Measurements from ENCODE around the gene ARSB.
A peak's percentile ranks its signal among the peaks of the same experiment; 100 is the strongest.
"Not testable (repeated sequence)": the region's sequence is repeated elsewhere in the genome, so short reads cannot be mapped to it uniquely, and the experiment has no call there.

ARSB gene

DNA sequence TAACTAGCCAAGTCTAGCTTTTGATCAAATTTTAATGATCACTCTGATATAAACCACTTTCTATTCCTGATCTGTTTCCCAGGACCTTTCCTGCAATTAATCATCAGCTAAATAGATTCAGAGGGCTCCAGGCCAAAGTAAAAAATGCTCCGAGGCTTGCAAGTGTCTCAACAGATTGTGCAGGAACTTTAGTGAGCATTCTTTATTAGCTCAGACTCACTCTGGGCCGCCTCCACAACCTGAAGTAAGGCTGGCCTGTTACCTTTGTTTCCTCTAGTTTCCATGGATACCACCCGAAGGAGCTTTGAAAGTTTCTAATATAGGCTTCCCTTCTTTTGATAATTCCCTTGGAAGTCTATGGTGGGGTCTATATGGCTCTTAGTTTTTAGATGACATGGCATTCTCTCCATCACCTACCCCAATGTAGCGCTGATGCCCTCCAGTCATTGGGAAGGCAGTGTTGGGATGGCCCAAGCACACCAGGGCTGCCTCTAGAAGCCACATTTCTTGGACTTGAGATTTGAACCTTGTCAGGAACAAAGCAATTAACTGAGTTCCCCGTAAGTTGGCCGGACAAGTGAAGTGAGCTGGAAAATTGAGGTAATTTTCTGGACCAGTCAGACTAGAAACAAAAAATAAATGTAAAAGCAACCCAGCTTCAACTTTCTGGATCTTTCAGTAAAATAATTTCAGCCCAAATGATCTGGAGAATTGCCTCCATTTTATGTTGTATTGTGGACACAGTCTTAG lies 238.9 kb downstream of the ARSB start:
- no peak overlapping the region for H3K4me3 ChIP-seq (ENCODE audit: low read depth, low read length)
- DNase-seq (ENCODE audit: low read depth), result peak; percentile 15

DNA sequence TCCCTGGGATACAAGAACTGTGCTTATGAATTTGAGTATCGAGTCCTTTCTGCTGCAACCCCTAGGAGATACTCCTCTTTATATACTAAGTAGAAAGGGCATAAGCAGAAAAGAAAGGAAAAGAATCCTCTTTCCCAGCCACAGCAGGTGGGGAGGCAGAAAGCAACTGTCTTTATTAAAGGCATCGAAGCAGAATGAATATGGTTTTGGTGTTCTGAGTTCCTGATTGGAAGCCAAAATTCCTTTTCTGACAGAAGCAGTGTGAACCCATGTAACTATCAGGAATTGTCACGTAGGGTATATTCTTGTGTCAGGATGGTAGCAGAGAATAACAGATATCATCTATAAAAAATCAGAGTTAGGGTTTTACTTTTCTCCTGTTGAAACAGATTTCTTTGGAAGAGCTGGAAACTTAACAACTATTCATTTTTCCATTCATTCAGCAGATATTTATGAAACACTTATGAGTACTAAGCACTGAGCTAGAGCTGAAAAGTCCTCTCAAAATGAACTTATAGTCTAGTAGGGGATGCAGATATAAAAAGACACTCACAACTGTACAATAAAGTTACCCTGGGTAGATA lies 240.1 kb downstream of the ARSB start:
- no peak for DNase-seq (ENCODE audit: low read depth)
- no peak overlapping the region for H3K4me3 ChIP-seq (ENCODE audit: low read depth, low read length)

DNA sequence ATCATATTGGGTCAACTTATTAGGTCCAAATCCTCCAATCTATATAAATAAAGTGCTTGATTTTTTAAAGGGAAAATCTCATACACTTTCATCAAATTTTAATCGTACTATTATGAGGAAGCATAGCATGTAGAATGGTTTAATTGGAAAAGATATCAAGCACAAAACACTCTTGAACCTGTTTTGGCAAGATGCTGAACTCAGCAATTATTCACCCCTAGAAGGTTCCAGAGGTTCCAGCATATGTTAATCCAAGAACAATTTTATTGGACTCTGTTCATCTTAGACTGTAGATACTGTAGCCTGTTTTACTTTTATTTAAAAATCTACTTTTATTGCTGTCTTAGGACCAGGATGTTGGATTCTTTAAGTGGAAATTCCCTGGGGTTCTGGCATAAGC lies 244.1 kb downstream of the ARSB start:
- no peak overlapping the region for H3K4me3 ChIP-seq (ENCODE audit: low read depth, low read length)
- no peak for DNase-seq (ENCODE audit: low read depth)

DNA sequence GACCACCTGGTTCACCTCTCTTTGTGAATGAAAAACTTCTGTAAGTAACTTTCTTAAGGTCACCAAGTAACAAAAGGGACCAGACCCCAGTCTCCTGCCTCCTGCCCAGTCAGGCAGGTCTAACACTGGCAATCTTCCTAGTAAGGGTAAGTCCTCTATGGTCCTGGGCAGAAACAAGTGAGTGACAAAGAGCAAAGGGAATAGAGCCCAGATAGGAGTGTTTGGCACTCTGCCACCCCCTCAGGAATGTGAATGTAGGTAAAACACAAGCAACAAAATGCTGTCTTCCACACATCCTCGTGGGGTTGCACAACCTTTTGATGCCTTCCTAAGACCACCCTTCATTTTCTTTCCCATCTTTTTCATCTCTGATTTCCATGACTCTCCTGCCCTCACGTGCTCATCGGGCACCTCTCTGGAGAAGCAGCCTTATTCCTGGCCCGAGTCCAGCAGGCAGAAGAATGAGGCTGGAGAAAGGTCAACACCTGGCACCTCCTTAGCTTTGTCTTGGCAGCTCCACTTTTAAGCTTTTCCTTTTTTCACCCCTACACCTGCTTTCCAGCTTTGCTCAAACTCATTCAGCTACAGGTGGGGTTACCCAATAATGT lies 246.3 kb downstream of the ARSB start:
- H3K4me3 ChIP-seq (ENCODE audit: low read depth, low read length), result no peak overlapping the region
- DNase-seq (ENCODE audit: low read depth), result no peak

DNA sequence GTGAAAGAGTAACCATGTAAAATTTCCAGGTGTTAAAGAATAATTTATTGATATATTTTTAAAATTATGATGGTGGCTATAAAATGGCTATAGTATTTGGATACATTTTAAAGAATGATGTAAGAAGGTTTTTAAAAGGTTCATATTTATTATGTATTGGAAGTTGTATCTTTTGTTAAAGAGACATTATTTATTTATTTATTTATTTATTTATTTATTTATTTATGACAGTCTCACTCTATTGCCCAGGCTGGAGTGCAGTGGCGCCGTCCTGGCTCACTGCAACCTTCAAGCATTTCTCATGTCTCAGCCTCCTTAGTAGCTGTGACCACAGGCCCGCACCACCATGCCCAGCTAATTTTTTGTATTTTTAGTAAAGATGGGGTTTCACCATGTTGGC lies 247.0 kb downstream of the ARSB start:
- DNase-seq (ENCODE audit: low read depth), result no peak
- no peak overlapping the region for H3K4me3 ChIP-seq (ENCODE audit: low read depth, low read length)

DNA sequence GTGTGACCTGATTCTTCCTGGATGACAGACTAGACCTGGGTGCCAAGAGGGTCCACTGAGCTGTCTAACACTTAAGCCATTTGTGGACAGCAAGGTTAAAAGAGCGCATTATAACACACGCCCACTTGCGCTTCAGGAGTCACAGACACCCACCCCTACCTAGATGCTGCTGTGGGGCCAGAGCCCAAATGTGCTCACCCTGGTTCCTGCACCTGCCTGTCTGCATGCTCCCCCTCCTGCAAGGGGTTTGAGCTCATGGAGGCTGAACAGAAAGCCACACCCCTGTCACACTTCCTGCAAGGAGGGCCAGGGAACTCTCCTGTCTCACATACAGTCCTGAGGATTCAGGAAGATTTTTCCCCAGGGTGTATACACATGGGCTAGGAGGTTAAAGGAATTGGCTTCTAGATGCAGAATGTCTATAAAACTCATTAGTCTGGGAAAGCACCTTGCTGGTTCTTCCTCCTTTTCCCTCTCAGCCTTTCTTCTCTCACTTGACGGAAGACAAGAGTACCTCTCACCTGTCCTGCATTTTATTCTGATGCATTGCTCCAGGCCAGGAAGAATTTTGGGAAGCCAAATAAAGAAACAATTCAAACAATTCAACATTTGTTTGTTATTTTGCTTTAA lies 249.2 kb downstream of the ARSB start:
- no peak for DNase-seq (ENCODE audit: low read depth)
- no peak overlapping the region for H3K4me3 ChIP-seq (ENCODE audit: low read depth, low read length)

DNA sequence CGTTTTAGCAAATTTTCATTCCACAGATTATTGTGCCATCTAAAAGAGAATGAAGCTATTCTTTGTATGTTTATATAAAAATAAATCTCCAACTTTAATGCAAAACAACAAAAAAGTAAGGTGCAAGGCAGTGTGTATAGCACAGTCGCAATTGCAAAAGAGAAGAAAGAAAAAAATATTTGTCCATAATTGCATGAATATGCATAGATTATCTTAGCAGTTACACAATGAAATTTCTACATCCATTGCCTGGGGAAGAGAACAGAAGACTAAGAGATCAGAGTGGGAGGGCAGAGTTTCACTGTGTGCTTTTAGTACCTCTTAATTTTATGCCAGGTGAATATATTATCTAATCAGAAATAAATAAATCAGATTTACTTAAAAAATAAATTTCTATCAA lies 250.2 kb downstream of the ARSB start:
- no peak for DNase-seq (ENCODE audit: low read depth)
- H3K4me3 ChIP-seq (ENCODE audit: low read depth, low read length), result no peak overlapping the region

DNA sequence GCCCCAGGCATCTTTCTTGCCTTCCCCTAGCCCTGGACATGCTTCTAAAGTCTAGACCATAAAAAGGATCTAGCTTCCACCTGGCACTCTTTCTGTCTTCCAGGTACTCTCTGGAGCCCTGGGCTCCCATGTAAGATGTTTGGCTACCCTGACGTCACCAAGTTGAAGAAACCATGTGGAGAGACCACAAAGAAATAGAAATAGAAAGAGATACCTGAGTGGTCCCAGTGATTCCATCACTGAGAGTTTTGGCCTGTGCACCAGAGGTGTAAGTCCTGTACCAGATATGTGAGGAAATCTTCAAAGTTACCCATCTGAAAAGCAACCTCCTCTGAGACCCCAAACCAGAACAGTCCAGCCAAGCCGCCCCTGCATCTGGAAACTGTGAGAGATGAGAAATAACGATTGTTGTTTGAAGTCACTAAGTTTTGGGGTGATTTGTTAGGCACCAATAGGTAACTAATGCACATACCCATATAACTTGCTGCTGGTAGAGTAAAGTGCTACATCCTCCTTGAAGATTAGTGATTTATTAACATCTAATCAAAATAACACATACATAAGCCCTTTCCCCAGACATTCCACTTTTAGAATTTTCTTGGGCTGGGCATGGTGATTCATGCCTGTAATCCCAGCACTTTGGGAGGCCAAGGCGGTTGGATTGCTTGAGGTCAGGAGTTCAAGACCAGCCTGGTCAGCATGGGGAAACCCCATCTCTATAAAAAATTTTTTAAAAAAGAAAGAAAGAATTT lies 250.8 kb downstream of the ARSB start:
- DNase-seq (ENCODE audit: low read depth), result no peak
- no peak overlapping the region for H3K4me3 ChIP-seq (ENCODE audit: low read depth, low read length)

DNA sequence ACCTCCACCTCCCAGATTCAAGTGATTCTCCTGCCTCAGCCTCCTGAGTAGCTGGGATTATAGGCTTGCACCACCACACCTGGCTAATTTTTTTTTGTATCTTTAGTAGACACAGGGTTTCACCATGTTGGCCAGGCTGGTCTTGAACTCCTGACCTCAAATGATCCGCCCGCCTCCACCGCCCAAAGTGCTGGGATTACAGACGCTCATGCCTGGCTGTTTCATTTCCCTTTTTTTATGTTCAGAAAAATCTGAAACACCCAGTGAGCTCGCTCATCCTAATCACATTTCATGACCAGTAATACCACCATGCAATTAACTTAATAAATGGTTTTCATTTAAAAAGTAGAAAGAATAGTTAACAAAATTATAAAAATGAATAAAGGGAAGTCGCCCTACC lies 252.4 kb downstream of the ARSB start:
- not testable (repeated sequence) for DNase-seq (ENCODE audit: low read depth); H3K4me3 ChIP-seq (ENCODE audit: low read depth, low read length)

DNA sequence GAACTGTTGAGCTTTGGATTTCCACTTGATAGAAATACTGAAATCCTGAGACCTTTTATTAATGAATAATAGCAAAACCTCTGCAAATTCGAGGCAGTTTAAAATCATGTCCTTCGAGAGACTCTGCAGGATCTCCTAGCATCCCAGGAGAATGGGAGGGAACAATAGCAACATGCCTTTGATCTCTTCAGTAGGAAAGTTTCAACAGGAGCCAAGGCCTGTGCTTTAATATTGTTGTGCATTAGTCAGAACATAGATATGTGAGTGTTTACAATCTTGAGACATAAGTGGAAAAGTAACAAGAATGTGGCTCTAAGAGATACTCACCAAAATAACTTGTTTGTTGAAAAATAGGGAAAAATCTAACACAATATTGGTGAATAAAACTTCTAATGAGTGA lies 253.2 kb downstream of the ARSB start:
- H3K4me3 ChIP-seq (ENCODE audit: low read depth, low read length), result no peak overlapping the region
- no peak for DNase-seq (ENCODE audit: low read depth)

DNA sequence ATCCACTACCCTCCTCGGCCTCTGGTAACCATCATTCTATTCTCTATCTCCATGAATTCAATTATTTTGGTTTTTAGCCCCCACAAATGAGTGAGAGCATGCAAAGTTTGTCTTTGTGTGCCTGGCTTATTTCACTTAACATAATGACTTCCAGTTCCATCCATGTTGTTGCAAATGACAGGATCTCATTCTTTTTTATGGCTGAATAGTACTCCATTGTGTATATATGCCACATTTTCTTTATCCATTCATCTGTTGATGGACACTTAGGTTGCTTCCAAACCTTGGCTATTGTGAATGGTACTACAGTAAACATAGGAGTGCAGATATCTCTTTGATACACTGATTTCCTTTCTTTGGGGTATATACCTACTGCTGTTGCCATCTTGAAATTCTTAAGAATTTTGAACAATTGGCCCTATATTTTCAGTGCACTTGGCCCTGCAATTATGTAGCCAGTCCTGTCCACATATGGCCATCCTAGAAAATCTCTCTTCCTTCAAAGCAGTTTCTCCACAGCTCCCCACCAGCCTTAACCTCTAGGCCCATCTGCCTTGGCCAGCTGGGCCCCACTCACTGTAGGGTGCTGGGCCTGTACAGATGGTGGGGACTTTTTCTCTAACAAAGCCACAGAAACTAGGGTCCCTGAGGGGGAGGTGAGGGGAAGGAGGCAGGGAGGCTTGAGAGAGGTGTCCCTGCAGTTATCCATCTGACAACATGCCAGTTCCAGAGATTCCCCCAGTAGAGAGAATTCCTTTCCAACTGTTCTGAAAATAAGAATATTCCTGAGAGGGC lies 254.6 kb downstream of the ARSB start:
- no peak for DNase-seq (ENCODE audit: low read depth)
- no peak overlapping the region for H3K4me3 ChIP-seq (ENCODE audit: low read depth, low read length)

DNA sequence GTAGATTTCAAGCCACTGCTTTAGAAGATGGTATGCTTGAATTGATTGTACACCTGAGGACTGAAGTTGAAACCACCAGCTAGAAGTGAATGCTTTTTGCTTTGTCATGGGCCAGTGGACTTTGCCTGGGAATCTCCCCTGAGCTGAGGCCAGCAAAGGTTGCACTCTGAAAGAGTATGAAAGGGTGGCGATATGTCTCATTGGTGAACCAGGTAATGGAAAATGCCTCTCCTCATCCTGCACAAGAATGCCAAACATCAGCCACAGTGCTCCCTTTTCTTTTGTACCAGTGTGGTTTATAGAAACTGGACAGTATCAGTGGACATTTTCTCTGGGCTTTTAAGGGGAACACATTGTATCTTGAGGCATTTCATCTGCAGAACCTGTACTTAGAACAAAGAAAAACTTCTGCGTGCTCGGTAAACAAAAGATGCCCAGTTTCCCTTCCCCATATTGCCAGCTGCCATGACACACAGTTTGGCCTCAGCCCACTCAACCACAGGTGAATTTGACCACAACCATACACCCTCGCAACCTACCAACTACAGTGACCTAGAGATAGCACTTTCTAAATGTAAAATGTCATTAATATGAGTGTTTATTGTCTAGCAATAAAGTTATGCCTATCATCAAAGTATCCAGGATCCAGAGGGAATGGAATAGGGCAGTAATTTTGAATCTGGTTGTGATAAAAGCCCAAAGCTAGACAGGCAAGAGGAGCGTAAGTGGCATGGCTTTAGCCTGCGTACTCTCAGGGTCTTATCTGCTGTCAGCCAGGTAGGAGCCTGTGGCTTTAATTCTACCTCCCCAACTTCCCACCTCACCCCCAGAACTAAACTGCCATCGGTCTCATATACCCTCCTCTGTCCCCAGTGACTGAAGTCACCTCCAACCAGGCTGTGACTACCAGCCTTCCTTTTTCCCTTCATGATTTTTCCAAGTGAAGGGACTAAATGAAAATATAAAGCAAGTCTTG lies 257.0 kb downstream of the ARSB start:
- H3K4me3 ChIP-seq (ENCODE audit: low read depth, low read length), result no peak overlapping the region
- no peak for DNase-seq (ENCODE audit: low read depth)

Data from skeletal muscle cell (primary cell).